Activated effector memory CD4-positive, alpha-beta T cell treated with anti-CD3 and anti-CD28 coated beads, Interleukin-2, amount 50 U/mL, for 16 hours (primary cell): Measurements from ENCODE around the gene IL1RAPL2.
"Not testable (repeated sequence)": the region's sequence is repeated elsewhere in the genome, so short reads cannot be mapped to it uniquely, and the experiment has no call there.

Experiments used
- DNase-seq: peaks from one replicate; pipeline ENCODE4 v3.0.0-alpha.2; 2020

Gene IL1RAPL2

DNA sequence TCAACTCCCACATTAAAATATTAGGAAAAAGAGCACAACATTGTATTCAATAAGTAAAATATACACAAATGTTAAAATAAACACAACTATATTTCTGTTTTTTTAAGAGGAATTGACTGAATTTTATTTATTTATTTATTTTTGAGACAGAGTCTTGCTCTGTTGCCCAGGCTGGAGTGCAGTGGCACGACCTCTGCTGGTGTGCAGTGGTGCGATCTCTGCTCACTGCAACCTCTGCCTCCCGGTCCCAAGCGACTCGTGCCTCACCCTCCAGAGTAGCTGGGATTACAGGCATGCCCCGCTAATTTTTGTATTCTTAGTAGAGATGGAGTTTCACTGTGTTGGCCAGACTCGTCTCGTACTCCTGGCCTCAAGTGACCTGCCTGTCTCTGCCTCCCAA lies 623.1 kb downstream of the IL1RAPL2 start:
- DNase-seq: no peak

DNA sequence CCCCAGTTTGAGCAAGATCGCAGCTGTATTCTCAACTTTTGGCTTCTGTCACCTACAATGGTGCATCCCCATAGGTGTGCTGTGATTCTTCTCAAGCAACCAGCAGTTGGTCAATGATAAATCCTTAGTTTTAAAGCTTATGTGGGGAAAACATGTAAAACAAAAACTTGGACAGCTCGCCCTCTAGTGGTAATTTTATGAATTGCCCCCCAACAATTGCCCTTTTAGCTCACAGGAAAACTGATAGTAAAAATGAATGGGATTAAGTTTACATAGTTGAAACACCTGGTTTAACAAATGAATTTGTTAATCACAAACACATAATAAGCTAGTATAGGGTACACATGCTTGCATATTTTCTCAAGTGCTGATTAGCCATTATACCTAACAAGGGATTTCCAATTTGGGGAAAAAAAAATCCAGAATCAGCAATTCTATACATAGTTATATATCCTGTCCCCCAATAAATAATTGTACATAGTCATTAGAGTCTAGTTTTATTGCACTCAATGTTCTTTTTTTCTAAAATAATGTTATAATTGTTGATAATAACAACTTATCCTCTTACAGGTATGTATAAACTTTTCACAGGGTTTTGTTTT lies 624.4 kb downstream of the IL1RAPL2 start:
- no peak for DNase-seq

GRCh38 chrX:105191878-105192277 lies 625.9 kb downstream of the IL1RAPL2 start:
- no peak for DNase-seq

GRCh38 chrX:105209406-105209805 lies 643.4 kb downstream of the IL1RAPL2 start:
- DNase-seq: no peak

GRCh38 chrX:105210258-105210657 lies 644.3 kb downstream of the IL1RAPL2 start:
- no peak for DNase-seq

- no peak for DNase-seq
Observed at GRCh38 chrX:105211066-105211575, 645.1 kb downstream of the IL1RAPL2 start.

GRCh38 chrX:105219454-105220401 lies 653.7 kb downstream of the IL1RAPL2 start:
- no peak for DNase-seq

DNA sequence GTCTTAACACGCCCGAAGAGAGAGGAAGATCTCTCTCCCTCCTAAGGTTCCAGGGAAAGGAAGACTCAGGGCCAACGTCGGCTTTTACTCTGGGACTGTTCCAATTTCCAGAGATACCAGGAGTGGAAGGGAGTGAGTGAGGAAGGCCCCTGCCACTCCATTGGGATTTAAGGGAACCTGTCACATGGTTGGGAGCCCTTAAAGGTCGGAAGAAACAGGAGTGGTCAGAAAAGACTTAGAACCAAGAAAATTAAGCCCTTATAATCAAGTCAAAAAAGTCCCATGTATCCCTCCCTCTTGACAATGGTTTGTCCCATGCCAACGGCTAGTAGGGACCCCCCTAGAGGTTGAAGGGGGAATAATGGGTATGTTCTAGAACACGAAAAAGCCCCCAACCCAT lies 654.6 kb downstream of the IL1RAPL2 start, which contains the start of gene TEX13A:
TSS of gene TEX13A (minus strand) at position 59 of the 400 bp plus-strand sequence. CDS start 297 bp downstream, outside the sequence.
- no peak for DNase-seq

GRCh38 chrX:105221374-105221773 lies 655.4 kb downstream of the IL1RAPL2 start:
- no peak for DNase-seq

DNA sequence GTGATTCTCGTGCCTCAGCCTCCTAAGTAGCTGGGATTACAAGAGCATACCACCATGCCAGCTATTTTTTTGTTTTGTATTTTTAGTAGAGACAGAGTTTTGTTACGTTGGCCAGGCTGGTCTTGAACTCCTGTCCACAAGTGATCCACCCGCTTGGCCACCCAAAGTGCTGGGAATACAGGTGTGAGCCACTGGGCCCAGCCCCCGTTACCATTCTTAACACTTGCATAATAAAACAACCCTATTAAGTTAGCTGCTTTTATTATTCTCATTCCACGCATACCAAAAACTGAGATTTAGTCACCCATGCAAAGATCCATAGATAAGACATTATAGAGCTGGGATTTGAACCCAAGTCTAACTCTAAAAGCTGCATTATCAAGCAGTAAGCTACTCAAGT lies 660.5 kb downstream of the IL1RAPL2 start:
- DNase-seq: no peak

- DNase-seq: no peak
Observed at GRCh38 chrX:105228602-105229001, 662.6 kb downstream of the IL1RAPL2 start.

GRCh38 chrX:105229146-105229545 lies 663.1 kb downstream of the IL1RAPL2 start:
- no peak for DNase-seq

DNA sequence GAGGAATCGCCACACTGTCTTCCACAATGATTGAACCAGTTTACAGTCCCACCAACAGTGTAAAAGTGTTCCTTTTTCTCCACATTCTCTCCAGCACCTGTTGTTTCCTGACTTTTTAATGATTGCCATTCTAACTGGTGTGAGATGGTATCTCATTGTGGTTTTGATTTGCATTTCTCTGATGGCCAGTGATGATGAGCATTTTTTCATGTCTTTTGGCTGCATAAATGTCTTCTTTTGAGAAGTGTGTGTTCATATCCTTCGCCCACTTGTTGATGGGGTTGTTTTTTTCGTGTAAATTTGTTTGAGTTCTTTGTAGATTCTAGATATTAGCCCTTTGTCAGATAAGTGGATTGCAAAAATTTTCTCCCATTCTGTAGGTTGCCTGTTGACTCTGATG lies 671.4 kb downstream of the IL1RAPL2 start:
- DNase-seq: not testable (repeated sequence)

DNA sequence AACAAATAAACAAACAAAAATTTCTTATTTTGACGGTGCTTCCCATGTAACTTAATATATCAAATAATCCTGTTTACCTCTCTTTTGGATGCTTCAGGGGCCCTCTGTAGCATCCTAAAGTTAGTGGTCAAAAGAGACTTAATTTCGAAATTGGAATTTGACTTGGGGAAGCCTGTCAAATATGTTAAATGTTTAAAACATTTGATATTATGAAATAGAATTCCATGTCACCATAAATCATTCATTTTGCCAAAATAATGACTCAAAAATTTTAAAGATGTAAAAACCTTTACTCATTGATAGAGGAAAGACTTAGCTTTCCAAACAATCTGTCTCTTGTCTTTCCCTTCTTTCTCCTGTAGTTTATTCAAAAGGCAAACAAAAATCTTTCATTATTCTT lies 675.1 kb downstream of the IL1RAPL2 start:
- no peak for DNase-seq

- no peak for DNase-seq
Observed at GRCh38 chrX:105260291-105261043, 694.5 kb downstream of the IL1RAPL2 start.

GRCh38 chrX:105263171-105263570 lies 697.2 kb downstream of the IL1RAPL2 start:
- DNase-seq: no peak

- no peak for DNase-seq
Observed at GRCh38 chrX:105263801-105264200, 697.8 kb downstream of the IL1RAPL2 start.

DNA sequence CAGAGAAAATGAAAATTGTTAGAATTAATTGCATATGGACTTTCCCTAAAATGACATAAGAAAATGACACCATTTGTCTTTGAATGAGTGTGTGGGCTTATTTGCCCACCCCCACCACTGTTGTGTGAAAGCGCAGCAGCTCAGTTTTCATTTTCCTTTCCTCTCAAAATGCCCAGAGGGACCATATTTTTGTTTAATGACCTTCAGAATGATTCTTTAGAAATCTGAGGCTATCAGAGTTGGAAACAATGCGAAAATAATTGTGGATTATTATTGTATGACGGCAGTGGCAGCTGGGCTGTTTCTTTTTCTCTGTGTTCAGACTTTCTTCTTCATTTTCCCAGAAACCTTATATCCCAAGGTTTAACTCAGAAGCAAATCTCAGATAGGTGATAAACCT lies 699.1 kb downstream of the IL1RAPL2 start:
- DNase-seq: no peak

GRCh38 chrX:105266456-105266855 lies 700.5 kb downstream of the IL1RAPL2 start:
- no peak for DNase-seq

DNA sequence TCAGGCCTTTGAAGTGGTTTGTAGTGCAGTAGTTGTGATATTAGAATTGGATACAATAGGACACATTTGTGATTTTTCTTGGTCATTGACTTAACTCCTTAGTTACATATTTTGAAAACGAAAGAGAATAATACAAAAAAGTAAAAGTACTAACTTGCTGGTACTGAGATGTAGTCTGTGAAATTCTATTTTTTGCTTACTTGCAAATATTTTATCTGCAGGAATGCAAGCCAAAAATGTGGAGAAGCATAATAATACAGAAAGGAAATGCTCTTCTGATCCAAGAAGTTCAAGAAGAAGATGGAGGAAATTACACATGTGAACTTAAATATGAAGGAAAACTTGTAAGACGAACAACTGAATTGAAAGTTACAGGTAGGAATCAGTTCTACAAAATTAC lies 701.2 kb downstream of the IL1RAPL2 start:
- DNase-seq: no peak

GRCh38 chrX:105269386-105269785 lies 703.4 kb downstream of the IL1RAPL2 start:
- no peak for DNase-seq

DNA sequence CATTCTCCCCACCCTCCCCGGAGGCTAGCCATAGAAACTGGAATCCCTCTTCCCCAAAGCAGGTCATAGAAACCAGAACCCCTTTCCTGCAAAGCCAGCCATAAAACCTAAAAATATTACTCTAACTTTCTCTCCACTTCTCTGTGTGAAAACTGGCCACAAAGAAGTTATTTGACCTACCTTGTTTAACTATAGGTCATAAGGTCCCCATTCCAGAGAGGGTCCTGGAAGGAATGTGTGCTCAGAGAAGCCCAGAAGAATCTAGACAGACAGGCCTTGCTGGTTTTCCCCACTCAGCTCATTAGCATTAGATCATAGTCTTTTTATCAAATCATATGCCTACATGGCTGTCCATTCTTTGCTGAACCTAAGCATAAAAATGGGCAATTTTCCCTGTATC lies 707.3 kb downstream of the IL1RAPL2 start:
- DNase-seq: no peak

DNA sequence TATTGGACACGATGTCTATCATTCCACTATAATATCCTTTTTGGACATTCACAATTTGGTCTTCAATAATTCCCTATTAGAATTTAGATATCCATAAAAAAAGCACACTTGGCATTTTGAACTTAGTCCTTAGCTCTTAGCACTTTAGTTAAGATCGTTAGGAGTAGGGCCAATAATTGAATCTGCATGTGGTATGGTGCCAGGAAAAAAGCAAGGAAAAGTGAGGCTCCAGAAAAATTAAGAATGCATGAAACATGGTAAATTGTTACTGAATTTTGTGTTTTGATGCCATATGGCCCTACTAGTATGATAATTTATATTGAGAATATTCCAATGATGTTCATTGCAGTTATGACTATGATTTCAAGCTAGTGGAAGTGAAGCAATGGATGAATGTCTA lies 708.1 kb downstream of the IL1RAPL2 start:
- no peak for DNase-seq
